NCI-H2107 treated with DMSO at 0.1 percent for 48 hours (cell line): ENCODE measurements around the gene CHD5.
"Not testable (repeated sequence)": the region's sequence is repeated elsewhere in the genome, so short reads cannot be mapped to it uniquely, and the experiment has no call there.

Source experiments
- DNase-seq: peaks from one replicate; lab custom pipeline; 2025; ENCODE audit not compliant: unreplicated experiment; lab: John Stamatoyannopoulos, UW

Gene CHD5

DNA sequence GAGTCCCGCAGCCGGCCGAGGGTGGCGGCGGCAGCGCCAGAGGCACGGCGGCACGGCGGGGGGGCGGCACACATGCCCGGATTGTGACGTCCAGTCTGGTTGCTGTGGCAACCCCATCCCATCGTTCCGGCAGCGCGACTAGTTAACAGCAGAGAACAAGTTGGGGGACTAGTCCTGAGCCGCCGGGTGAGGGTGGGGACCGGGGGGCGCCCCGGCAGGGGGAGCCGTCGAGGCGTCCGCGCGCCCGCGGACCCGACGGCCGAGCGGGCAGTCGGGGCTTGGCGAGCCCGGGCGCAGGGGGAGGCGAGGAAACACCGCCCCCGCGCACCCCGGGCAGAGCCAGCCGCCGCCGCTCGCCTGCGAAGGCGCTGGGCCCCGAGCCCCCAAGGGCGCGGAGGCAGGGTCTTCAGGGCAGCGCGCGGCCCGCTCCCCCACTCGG lies at the start of gene CHD5:
TSS of gene CHD5 (minus strand) at position 54 of the 439 bp plus-strand sequence. CDS start 298 bp downstream, outside the sequence.
- DNase-seq = no peak

GRCh38 chr1:6225651-6226050 lies 45.5 kb upstream of the CHD5 start:
- DNase-seq = no peak

- DNase-seq = no peak
Observed at GRCh38 chr1:6224718-6225117, 44.6 kb upstream of the CHD5 start.

DNA sequence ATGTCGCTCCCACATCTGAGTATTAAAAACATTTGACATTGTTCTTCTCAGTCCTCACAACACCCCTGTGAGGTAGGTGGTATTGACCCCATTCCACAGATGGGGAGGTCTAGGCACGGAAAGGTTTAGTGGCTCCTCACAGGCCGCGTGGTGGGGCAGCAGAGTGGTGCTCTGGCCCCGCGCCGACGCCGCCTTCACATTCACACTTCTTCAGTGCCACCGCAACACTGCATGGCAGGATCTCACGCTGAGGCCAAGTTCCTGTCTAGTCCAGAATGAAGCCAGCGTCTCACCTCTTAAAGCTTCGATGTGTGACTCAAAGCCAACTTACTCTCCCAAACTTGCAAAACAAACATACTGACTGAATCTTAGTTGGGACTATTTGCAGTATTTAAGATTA lies 43.5 kb upstream of the CHD5 start:
- no peak for DNase-seq

- no peak for DNase-seq
Observed at GRCh38 chr1:6222636-6223035, 42.5 kb upstream of the CHD5 start.

DNA sequence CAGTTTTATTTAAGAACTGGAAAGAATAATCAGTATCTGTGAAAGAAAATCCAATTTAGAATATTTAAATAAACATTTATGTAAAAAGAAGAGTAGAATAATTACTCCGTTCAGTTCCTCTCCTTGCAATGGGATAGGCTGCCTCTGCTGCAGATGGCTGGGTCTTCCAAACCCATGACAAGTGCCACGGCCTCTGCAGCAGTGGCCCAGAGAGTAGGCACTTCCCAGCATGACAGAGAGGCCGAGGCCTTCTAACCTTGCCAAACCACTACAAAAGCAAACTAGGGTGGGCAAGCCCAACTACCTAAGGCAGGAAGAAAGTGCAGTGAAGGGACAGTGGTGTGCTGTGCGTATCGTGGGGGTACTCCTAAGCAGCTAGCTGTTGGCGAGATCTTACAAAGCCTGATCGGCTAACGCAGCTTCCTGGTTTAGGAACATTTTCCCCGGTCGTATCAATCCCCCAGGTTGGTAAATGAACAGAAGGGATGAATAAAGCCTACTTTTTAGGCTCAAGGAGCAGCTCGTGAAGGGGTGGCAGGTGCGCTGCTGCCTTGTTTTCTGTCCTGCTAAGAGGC lies 41.2 kb upstream of the CHD5 start:
- peak; percentile 16 for DNase-seq

DNA sequence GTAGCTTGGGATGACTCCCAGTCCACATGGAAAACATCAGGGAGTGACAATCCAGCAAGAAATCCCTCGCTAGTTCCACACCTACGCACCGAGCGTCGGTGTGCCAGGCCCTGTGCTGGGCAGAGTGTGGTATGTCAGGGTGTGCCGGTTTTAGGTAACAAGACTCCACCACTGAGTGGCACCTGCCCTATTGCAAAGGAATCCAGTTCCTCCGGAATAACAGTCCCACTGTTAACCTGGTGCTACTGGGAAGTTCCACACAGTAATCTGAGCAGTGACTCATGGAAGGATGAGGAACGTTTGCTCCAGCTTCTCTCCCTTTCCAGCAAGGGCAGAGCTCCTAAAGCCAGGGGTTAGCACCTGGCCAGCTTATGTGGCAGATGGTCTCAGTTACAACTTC lies 40.1 kb upstream of the CHD5 start:
- DNase-seq = no peak

GRCh38 chr1:6219641-6220040 lies 39.5 kb upstream of the CHD5 start:
- DNase-seq = not testable (repeated sequence)

GRCh38 chr1:6218375-6219164 lies 38.4 kb upstream of the CHD5 start:
- no peak for DNase-seq

GRCh38 chr1:6212193-6212959 lies 32.3 kb upstream of the CHD5 start:
- no peak for DNase-seq

DNA sequence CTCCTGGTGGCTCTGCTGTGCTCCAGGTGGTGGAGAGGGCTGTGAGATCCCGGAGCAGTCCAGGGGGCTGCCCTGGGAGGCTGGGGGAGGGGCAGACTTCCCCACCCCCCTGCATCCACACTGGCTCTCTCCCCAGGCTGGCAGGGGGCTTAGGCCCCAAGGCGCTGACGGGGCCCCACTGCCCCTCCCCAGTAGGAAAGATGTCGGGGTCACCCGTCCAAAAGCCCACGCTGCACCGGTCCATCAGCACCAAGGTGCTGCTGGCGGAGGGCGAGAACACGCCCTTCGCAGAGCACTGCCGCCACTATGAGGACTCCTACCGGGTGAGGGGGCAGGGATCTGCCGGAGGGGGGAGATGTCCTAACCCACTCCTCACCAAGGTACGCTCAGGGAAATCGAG lies 31.6 kb upstream of the CHD5 start:
- DNase-seq = no peak

- no peak for DNase-seq
Observed at GRCh38 chr1:6210591-6211355, 30.7 kb upstream of the CHD5 start.

GRCh38 chr1:6209661-6210580 lies 29.8 kb upstream of the CHD5 start:
- no peak for DNase-seq

DNA sequence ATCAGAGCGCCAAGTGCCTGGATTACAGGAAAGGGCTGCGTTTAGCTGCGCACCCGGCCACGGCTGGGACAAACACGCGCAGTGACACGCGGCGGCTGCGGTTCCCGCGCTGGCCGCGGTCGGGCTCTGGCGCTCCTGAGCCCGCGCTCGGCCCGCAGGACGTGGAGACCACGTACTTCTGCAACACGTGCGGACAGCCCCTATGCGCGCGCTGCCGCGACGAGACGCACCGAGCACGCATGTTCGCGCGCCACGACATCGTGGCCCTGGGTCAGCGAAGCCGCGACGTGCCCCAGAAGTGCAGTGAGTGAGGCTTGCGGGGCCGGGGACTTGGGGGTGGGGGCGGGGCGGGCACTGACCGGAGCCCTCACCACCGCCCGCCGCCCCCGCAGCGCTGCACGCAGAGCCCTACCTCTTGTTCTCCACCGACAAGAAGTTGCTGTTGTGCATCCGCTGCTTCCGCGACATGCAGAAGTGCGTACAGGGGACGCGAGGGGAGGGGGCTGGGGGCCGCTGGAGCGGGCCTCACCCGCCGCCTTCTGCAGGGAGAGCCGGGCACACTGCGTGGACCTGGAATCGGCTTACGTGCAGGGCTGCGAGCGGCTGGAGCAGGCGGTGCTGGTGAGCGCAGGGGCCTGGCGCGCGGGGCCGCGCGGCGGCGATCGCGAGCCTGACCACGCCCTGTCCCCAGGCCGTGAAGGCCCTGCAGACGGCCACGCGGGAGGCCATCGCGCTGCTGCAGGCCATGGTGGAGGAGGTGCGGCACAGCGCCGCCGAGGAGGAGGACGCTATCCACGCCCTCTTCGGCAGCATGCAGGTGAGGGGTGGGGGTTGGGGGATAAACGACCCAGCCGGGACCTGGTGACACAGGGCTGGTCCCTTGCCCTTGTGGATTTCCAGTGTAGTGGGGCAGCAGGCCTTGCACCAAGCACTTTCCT lies 28.9 kb upstream of the CHD5 start:
- DNase-seq = no peak

DNA sequence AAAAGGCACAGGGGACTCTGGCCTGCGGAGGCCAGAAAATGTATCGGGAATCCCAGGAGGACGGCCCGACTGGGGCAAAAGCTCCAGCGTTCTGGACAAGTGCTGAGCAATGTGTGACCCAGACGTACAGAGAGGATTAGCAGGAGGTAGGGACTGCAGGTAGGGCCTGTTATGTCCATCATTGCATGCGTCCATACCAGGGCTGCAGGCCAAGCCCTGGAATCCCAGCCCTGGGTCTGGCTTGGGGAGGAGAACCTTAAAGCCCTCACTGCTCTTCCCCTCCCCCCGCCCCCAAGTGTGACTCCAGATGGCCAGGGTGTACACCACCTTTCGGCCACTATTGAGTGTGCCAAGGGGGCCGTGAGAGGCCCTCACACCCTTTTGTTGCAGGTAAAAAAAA lies 27.8 kb upstream of the CHD5 start:
- no peak for DNase-seq

DNA sequence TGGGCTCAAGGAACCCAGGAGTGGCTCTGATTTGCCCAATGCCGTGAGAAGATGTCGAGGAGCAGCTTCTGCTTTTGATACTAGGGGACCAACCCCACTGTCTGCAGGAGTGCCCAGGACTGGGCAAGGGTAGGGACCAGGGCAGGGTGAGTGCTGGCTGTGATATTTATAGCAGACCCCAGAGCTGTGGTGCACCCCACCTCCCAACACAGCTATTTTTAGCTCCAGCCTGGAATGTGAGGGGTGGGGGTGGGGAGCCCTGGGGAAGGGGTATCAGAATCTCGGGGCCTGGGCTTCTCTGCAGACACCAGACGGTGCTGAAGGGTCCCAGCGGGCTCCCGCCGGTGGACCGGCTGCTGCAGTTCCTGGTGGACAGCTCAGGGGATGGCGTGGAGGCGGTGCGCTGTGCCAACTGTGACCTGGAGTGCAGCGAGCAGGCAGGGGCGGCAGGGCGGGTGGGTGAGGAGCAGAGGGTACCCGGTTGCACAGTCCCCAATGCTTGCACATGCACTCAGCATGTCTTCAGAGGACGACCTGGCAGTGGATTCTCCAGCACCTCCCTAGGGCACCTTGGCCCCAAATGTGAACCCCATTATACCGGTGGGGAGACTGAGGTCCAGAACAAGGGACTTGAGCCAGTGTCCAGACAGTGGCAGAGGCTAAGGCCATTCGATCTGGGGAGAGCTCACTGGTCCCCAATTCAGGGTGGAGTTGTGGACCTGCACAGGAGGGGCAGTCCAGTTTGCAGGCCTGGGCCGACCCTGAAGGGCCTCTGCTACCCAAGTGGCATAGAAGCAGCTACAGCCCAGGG lies 27.2 kb upstream of the CHD5 start:
- DNase-seq = no peak

DNA sequence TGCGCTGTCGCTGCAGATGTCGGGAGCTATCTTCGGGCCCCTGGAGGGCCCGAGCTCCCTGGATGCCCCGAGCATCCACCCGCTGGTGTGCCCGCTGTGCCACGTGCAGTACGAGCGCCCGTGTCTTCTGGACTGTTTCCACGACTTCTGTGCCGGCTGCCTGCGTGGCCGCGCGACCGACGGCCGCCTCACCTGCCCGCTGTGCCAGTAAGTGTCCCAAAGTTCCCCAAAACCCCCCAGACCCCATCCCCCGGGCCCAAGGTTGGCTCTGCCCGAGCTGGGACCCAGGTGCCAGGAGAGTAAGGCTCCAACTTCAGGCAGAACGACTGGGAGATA lies 26.4 kb upstream of the CHD5 start:
- no peak for DNase-seq

GRCh38 chr1:6205849-6206519 lies 25.9 kb upstream of the CHD5 start, which contains the start of gene RNF207:
TSS of gene RNF207 (plus strand) at chr1:6206119. CDS start at chr1:6206536, 417 bp downstream.
- DNase-seq = no peak
